ENCODE measurements around the gene CCL19.

CCL19 gene

GRCh38 chr9:34693560-34693959 is 2.5 kb upstream of the CCL19 start:
- DNase-seq: no peak

GRCh38 chr9:34691936-34692315 is 850 bp upstream of the CCL19 start:
- no peak for DNase-seq

- no peak for DNase-seq
These were observed 1.6 kb downstream of the CCL19 start for GRCh38 chr9:34689512-34689911.

GRCh38 chr9:34689116-34689470 is 2.0 kb downstream of the CCL19 start:
- DNase-seq: no peak

GRCh38 chr9:34688329-34689115 is 2.6 kb downstream of the CCL19 start:
- no peak for DNase-seq

GRCh38 chr9:34687276-34688030 is 3.6 kb downstream of the CCL19 start:
- DNase-seq: no peak

GRCh38 chr9:34686732-34687131 is 4.3 kb downstream of the CCL19 start:
- no peak for DNase-seq

- no peak for DNase-seq
These were observed 4.8 kb downstream of the CCL19 start for GRCh38 chr9:34686231-34686630.

- DNase-seq: no peak
These were observed 5.5 kb downstream of the CCL19 start for GRCh38 chr9:34685591-34685990.

GRCh38 chr9:34684816-34685215 is 6.3 kb downstream of the CCL19 start:
- DNase-seq: no peak

- DNase-seq: no peak
These were observed 6.9 kb downstream of the CCL19 start for GRCh38 chr9:34684145-34684544.

- DNase-seq: no peak
These were observed 15.2 kb downstream of the CCL19 start for GRCh38 chr9:34675869-34676268.

- DNase-seq: peak; percentile 40
These were observed 15.9 kb downstream of the CCL19 start for GRCh38 chr9:34675048-34675714.

GRCh38 chr9:34674440-34674839 is 16.6 kb downstream of the CCL19 start:
- no peak for DNase-seq

GRCh38 chr9:34671307-34671706 is 19.8 kb downstream of the CCL19 start:
- DNase-seq: no peak

GRCh38 chr9:34669809-34670562 is 21.1 kb downstream of the CCL19 start:
- no peak for DNase-seq

GRCh38 chr9:34665381-34666250 is 25.5 kb downstream of the CCL19 start:
- DNase-seq: peak; percentile 90

GRCh38 chr9:34665067-34665380 is 26.1 kb downstream of the CCL19 start:
- DNase-seq: no peak

GRCh38 chr9:34664281-34665066 is 26.6 kb downstream of the CCL19 start:
- DNase-seq: no peak

- no peak for DNase-seq
These were observed 27.8 kb downstream of the CCL19 start for GRCh38 chr9:34663303-34663605.

GRCh38 chr9:34662526-34663302 is 28.4 kb downstream of the CCL19 start, which contains the start of gene CCL27:
CCL27 (minus strand) TSS chr9:34662657; CDS start chr9:34662633, 24 bp downstream.
- DNase-seq: no peak
